ENCODE measurements around the gene HMX3.

HMX3 gene

GRCh38 chr10:123153486-123154091 lies 17.8 kb downstream of the HMX3 start:
- no peak for DNase-seq (ENCODE audit: low read depth)
- no peak overlapping the region for H3K4me3 ChIP-seq (ENCODE audit: low read depth, low read length)
- TF ChIP-seq CTCF (IDR thresholded peaks at IDR 0.05; ENCODE audit: low read depth, low read length, missing control alignments): no peak

GRCh38 chr10:123154092-123154710 lies 18.4 kb downstream of the HMX3 start, which contains the start of gene BUB3:
Gene BUB3 (plus strand): TSS chr10:123154402. CDS start chr10:123154918, 516 bp downstream.
- TF ChIP-seq CTCF (IDR thresholded peaks at IDR 0.05; ENCODE audit: low read depth, low read length, missing control alignments): no peak
- H3K4me3 ChIP-seq (ENCODE audit: low read depth, low read length): peak within 1 kb of the TSS; percentile 70
- peak; percentile 99 for DNase-seq (ENCODE audit: low read depth)

GRCh38 chr10:123154711-123155505 lies 19.1 kb downstream of the HMX3 start:
- TF ChIP-seq CTCF (IDR thresholded peaks at IDR 0.05; ENCODE audit: low read depth, low read length, missing control alignments): no peak
- no peak for DNase-seq (ENCODE audit: low read depth)
- H3K4me3 ChIP-seq (ENCODE audit: low read depth, low read length): peak overlapping the region; percentile 70

- H3K4me3 ChIP-seq (ENCODE audit: low read depth, low read length): peak overlapping the region; percentile 70
- DNase-seq (ENCODE audit: low read depth): no peak
- TF ChIP-seq CTCF (IDR thresholded peaks at IDR 0.05; ENCODE audit: low read depth, low read length, missing control alignments): no peak
Observed at GRCh38 chr10:123156078-123156477, 20.3 kb downstream of the HMX3 start.

- DNase-seq (ENCODE audit: low read depth): no peak
- no peak for TF ChIP-seq CTCF (IDR thresholded peaks at IDR 0.05; ENCODE audit: low read depth, low read length, missing control alignments)
- H3K4me3 ChIP-seq (ENCODE audit: low read depth, low read length): peak overlapping the region; percentile 70; the same call in 1 of the 2 replicates
Observed at GRCh38 chr10:123157210-123157609, 21.4 kb downstream of the HMX3 start.

GRCh38 chr10:123158682-123159081 lies 22.9 kb downstream of the HMX3 start:
- H3K4me3 ChIP-seq (ENCODE audit: low read depth, low read length): no peak overlapping the region
- no peak for DNase-seq (ENCODE audit: low read depth)
- TF ChIP-seq CTCF (IDR thresholded peaks at IDR 0.05; ENCODE audit: low read depth, low read length, missing control alignments): no peak
